GM21447 (cell line): ENCODE results near the gene ANKRD39.

Source experiments
- ATAC-seq: cut with Tn5 transposase; IDR thresholded peaks from one replicate; pipeline ENCODE4 v1.9.1; 2021; ENCODE audit not compliant: unreplicated experiment

The ANKRD39 gene

DNA sequence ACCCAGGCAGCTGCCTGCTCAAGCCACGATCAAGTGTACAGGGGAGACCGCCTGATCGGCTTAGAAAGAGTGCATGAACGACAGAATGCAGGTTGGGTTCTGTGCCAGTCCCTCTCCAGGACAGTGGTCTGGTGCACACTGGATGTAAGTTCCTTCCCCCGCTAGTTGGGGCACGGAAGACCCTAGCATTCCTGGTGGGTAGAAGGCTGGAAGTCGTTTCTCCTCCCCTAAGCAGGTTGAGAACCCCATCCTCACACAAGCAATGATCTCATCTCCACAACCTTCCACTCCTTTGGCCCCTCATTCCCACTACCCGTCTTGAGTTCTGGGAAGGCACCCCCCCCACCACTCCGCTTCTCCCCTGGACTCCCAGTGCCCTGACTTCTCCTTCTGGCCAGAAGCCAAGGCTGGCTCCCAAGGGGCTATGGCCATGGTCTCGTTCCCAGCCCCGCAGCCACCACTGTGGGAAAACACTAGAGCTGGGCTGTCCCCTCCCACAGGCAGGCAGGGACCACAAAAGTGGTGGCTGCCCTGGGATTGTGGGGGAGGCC is 1.4 kb upstream of the ANKRD39 start:
- no peak for ATAC-seq

DNA sequence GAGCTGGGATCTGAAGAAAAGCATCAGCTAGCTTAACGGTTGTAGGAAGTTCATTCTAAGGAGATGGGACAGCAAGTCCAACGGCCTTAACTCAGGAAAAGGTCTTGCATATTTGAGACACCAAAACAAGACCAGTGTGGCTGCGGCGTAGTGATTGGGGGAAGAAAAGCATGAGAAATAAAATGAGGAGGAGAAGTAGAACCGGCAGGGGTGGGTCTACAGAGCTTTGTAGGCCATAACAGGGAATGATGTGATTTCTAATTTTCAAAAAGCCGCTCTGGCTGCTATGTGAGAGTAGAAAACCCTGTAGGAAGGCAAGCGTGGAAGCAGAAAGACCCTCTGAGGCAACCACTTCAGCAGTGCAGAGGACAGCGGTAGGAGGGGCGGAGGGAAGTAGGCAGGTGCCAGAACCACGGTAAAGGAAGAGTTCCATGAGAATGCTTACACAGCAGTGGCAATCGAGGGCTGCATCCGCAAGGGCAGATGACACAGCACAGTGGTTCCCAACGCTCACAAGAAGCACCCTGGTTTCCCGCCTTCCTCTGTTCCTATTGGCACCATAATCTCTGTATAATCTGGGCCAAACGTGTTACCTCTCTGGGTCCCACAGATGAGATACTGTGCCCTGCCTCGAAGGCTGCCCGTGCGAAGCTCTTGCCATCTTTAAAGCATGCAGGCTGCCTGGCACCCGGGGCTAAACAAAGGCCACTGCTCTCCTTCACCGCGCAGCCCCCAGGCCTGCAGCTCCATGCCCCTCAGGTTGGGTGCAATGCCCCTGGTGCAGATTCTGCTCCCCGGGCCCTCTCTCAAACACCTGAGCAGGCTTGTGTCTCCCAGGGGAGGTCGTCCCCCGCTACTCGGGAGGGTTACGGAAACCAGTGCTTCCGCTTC is 795 bp downstream of the ANKRD39 start:
- ATAC-seq, result peak; percentile 32

- ATAC-seq, result no peak
These were observed 4.5 kb downstream of the ANKRD39 start for GRCh38 chr2:96853321-96853720.

DNA sequence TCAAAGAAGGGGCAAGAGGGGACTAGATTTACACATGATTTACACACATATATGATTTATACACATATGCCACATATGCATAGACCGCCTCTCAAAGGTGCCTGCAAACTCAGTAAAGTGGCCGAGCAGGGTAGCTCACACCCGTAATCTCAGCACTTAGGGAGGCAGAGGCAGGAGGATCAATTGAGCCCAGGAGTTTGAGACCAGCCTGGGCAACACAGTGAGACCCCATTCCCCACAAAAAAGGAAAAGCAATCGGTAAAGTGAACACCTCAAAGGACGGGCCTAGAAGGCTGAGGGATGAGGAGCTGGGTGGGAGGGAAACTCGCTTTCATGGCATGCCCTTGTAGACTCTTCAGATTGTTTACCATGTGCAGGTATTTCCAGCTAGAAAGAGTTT is 5.1 kb downstream of the ANKRD39 start:
- ATAC-seq, result no peak

- ATAC-seq, result no peak
These were observed 9.6 kb downstream of the ANKRD39 start for GRCh38 chr2:96848264-96848663.

- ATAC-seq, result no peak
These were observed 10.2 kb downstream of the ANKRD39 start for GRCh38 chr2:96847586-96847985.

- no peak for ATAC-seq
These were observed 11.0 kb downstream of the ANKRD39 start for GRCh38 chr2:96846825-96847224.

GRCh38 chr2:96844405-96844808 is 13.4 kb downstream of the ANKRD39 start:
- ATAC-seq, result no peak

- ATAC-seq, result no peak
These were observed 14.1 kb downstream of the ANKRD39 start, which contains the start of gene ANKRD23 for GRCh38 chr2:96843538-96844268. Gene ANKRD23, minus strand, starts transcription at chr2:96844021. Its CDS starts 29 bp downstream, at chr2:96843992.

DNA sequence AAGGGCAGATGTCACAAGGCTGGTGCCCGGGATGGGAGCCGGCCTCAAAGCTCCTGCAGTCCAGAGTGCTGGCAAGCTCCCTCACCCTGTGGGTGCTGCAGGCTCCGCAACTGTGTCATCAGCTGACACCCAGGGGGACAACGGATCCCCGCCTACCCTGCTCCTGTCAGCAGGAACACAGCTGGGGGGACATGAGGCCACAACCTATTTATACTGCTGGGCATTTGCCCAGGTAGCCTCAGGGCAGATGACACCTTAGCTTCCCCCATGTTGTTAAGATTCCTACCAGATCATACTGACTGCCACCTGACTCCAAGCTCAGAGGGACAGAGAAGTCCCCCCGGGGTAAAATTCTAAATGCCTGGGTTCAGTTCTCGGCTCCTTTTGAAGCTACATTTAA is 15.2 kb downstream of the ANKRD39 start:
- no peak for ATAC-seq

DNA sequence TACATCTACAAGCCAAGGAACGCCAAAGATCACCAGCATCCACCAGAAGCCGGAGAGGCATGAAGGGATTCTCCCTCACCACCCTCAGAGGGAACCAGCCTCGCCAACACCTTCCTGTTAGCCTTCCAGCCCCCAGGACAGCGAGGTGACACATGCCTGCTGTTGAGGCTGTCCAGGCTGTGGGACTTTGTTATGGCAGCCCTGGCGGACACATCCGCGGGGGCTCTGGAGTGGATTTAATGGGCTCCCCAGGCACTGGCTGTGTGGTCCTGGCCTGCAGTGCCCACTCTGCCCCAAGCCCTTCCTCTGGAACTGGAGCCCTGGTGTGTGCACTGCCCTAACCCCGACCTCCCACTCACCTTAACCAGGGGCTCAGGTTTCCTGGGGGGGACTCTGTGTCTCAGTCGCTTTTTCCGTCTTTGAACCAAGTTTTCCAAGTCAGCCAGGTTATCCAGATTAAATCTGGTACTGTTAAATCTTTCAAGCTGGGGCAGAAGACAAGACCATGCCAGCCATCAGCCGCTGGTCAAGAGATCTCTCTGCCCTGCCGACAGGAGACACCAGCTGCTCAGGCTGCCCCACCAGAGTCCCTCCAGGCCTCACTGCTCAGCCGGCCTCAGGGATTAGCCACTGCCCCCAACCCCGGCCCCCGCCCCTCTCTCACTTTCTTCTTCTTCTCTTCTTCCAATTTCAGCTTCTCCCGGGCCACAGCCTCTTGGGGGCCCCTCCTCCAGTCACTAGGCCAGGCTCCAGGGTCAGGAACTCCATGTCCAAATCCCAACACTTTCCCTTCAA is 15.9 kb downstream of the ANKRD39 start:
- ATAC-seq, result no peak

- no peak for ATAC-seq
These were observed 17.7 kb downstream of the ANKRD39 start for GRCh38 chr2:96839875-96840850.

GRCh38 chr2:96839293-96839874 is 18.4 kb downstream of the ANKRD39 start:
- peak; percentile 79 for ATAC-seq

DNA sequence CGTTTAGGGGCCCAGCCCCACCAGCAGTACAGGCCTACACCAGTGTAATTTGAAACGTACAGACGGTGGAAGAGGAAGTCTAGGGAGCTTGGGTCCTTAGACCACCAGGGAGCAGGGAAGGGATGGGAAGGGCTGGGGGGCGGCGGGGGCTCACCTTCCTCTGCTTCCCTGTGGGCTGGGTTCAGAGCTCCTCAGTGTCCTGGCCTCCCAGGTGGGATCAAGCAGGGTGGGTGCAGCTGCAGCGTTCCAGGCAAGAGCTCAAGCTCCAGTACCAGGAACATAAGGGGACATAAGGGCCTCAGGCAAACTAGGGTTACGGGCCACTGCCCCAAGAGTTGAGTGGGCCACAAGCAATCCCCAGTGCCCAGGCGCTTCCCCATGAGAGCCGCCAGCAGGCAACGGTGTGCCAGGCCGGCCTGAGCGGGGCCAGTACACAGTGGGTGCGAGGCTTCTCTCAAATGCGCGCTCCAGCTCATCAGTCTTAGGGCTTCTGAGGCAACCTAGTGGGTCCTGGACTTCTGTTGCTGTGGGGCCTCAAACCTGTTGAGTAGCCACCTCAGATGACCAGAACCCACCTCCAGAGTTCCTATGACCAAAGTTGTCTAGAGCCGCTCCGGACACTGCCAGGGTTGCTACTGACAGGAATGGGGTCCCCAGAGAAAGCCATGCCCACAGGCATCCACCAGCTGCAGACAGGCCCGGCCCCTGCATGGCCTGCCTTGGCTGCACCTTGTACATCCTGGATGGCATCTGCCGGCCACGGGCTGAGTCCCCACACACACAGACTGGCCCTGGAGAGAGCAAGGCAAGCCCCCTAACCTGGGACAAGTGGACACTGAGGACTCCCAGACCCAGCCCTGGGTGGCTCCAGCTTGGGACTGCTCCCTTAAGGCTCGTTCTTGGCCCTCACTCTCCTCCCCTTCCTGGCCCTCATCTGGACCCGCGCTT is 19.2 kb downstream of the ANKRD39 start:
- ATAC-seq, result no peak

DNA sequence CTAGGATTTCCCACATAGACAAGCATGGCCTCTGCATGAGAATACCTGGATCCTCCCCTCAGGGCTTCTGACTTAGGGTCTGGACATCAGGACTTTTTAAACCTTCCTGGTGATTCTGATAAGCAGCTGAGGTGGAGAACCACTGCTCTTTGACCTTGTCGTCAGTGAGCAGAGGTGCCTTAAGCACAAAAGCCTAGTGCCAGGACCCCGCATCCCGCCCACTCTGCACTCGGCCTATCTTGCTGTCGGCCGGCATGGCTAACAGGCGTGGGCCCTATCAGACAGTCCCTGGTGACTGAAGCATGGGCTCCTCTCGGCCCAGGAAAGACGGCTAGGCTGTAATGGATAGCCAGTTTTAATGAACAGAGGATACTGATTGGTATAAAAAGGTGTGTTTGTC is 20.2 kb downstream of the ANKRD39 start:
- no peak for ATAC-seq

- no peak for ATAC-seq
These were observed 22.0 kb downstream of the ANKRD39 start for GRCh38 chr2:96835830-96836229.

DNA sequence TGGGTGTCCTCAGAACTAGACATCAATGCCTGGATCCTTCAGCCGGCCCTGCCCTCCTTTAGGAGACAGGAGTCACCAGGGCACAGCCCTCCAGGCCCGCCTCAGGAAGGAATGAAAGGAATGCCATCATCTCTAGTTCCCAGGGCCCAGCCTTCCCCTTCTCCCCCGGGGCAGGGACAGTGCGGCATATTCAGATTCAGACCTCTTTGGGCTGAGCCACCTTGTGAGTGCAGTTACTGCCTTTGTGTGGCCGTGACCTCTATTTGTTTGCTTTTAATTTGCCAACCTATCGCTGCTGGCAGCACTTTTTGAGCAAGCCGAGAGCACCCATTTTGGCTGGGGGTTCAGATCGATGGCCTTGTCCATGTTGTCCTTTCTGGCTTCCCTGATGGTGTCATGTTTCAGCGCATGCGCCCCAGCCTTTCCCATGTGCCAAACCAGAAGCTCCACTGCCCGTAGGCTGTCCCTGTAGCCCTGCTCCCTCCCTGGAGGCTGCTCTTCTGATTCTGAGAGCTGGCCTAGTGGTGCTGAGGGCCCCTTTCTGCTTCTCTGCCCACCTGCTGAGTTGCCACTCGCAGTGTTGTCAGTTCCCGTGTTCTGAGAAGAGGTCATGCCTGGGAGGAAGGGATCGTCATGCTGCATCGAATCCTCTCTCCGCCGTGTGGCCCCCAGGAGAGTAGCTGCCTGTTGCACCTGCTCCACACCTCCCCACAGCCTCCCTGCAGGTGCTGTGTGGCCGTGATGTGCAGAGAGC is 24.9 kb downstream of the ANKRD39 start:
- ATAC-seq, result no peak

DNA sequence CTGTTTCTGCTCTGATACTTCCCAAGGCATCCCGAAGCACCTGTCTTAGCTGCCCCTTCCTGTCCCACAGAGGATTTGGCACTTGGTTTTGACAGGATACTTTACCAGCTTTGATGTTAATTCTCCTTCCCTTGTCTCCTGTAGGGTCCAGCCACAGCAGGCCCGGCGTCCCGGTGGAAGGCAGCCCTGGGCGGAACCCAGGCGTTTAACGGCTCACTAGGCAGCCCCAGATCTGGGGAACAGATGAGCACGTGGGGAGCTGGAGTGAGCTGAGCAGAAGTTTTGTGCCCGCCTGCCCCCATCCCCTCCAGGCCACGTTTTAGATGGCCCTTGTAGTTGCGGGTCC is 25.4 kb downstream of the ANKRD39 start:
- ATAC-seq, result no peak
